Measurements from ENCODE around the gene MAP3K20. TPM values are rescaled to one million over a fixed set of nuclear protein-coding genes. Genes with fewer than 3 reads are reported as not detected.
"Not testable (repeated sequence)": the region's sequence is repeated elsewhere in the genome, so short reads cannot be mapped to it uniquely, and the experiment has no call there.

The MAP3K20 gene
- total RNA-seq, 2 experiments from 2014 or later = 15.6 to 16.0 TPM

- no peak overlapping the region for H3K27ac Mint-ChIP-seq
- no peaks in the 10 kb centered on the region for H3K36me3 Mint-ChIP-seq (ENCODE audit: low read depth)
- no peak overlapping the region for H3K4me3 Mint-ChIP-seq
- ATAC-seq (no peak), DNase-seq (no peak)
- ChIA-PET POLR2A (no interaction called here), CTCF (no interaction called here)
- no peaks in the 10 kb centered on the region for H3K27me3 Mint-ChIP-seq (ENCODE audit: low read depth)
- no peaks in the 10 kb centered on the region for H3K9me3 Mint-ChIP-seq (ENCODE audit: insufficient read depth)
- no peaks in the 10 kb centered on the region for H3K4me1 Mint-ChIP-seq (ENCODE audit: low read depth)
These were observed 176.9 kb downstream of the MAP3K20 start for GRCh38 chr2:173252581-173252980.

GRCh38 chr2:173254659-173255058 lies 179.0 kb downstream of the MAP3K20 start:
- DNase-seq = no peak
- Mint-ChIP-seq H3K9me3 (ENCODE audit: insufficient read depth) (no peaks in the 10 kb centered on the region), H3K4me3 (no peak overlapping the region), H3K4me1 (ENCODE audit: low read depth) (no peaks in the 10 kb centered on the region), H3K27me3 (ENCODE audit: low read depth) (no peaks in the 10 kb centered on the region), H3K27ac (no peak overlapping the region), H3K36me3 (ENCODE audit: low read depth) (no peaks in the 10 kb centered on the region)
- POLR2A ChIA-PET = no interaction called here
- CTCF ChIA-PET = no interaction called here
- ATAC-seq = no peak

GRCh38 chr2:173258701-173259100 lies 183.1 kb downstream of the MAP3K20 start:
- Mint-ChIP-seq H3K4me3 (no peak overlapping the region), H3K36me3 (ENCODE audit: low read depth) (peaks cover 12% of the 10 kb centered on the region), H3K9me3 (ENCODE audit: insufficient read depth) (no peaks in the 10 kb centered on the region), H3K4me1 (ENCODE audit: low read depth) (no peaks in the 10 kb centered on the region), H3K27me3 (ENCODE audit: low read depth) (no peaks in the 10 kb centered on the region), H3K27ac (no peak overlapping the region)
- ATAC-seq (no peak), DNase-seq (no peak)
- CTCF ChIA-PET = no interaction called here
- POLR2A ChIA-PET = no interaction called here

GRCh38 chr2:173262356-173262755 lies 186.7 kb downstream of the MAP3K20 start:
- H3K27me3 Mint-ChIP-seq (ENCODE audit: low read depth); H3K4me3 Mint-ChIP-seq; ATAC-seq; H3K9me3 Mint-ChIP-seq (ENCODE audit: insufficient read depth); CTCF ChIA-PET; DNase-seq; H3K27ac Mint-ChIP-seq: not testable (repeated sequence)
- peaks cover 23% of the 10 kb centered on the region for H3K36me3 Mint-ChIP-seq (ENCODE audit: low read depth)
- H3K4me1 Mint-ChIP-seq (ENCODE audit: low read depth) = peaks cover 12% of the 10 kb centered on the region
- POLR2A ChIA-PET = interaction anchor here (0.7 kb wide), 1 partner anchor 525 kb away, joined by 4 read pairs; no protein-coding TSS in a partner anchor

GRCh38 chr2:173264151-173264550 lies 188.5 kb downstream of the MAP3K20 start:
- Mint-ChIP-seq H3K4me1 (ENCODE audit: low read depth) (peaks cover 12% of the 10 kb centered on the region), H3K4me3 (peak overlapping the region; percentile 33), H3K27ac (peak overlapping the region; percentile 80), H3K27me3 (ENCODE audit: low read depth) (no peaks in the 10 kb centered on the region), H3K9me3 (ENCODE audit: insufficient read depth) (no peaks in the 10 kb centered on the region), H3K36me3 (ENCODE audit: low read depth) (peaks cover 23% of the 10 kb centered on the region)
- CTCF ChIA-PET = interaction anchor here (1.2 kb wide), 1 partner anchor 45 kb away, joined by 3 read pairs; no protein-coding TSS in a partner anchor
- no peak for ATAC-seq
- POLR2A ChIA-PET = no interaction called here
- DNase-seq = no peak

GRCh38 chr2:173264603-173265366 lies 189.1 kb downstream of the MAP3K20 start:
- peaks cover 12% of the 10 kb centered on the region for H3K4me1 Mint-ChIP-seq (ENCODE audit: low read depth)
- CTCF ChIA-PET = no interaction called here
- peak; percentile 79 for ATAC-seq
- DNase-seq = peak; percentile 50
- peak overlapping the region; percentile 80 for H3K27ac Mint-ChIP-seq
- H3K27me3 Mint-ChIP-seq (ENCODE audit: low read depth) = no peaks in the 10 kb centered on the region
- H3K9me3 Mint-ChIP-seq (ENCODE audit: insufficient read depth) = no peaks in the 10 kb centered on the region
- H3K36me3 Mint-ChIP-seq (ENCODE audit: low read depth) = peaks cover 23% of the 10 kb centered on the region
- peak overlapping the region; percentile 33 for H3K4me3 Mint-ChIP-seq
- POLR2A ChIA-PET = interaction anchor here (0.5 to 0.6 kb wide), 2 partner anchors 25 to 89 kb away, joined by 3 to 4 read pairs; no protein-coding TSS in a partner anchor

GRCh38 chr2:173271135-173271534 lies 195.5 kb downstream of the MAP3K20 start:
- Mint-ChIP-seq H3K27ac (no peak overlapping the region), H3K9me3 (ENCODE audit: insufficient read depth) (no peaks in the 10 kb centered on the region), H3K4me3 (no peak overlapping the region), H3K36me3 (ENCODE audit: low read depth) (peaks cover 3% of the 10 kb centered on the region), H3K4me1 (ENCODE audit: low read depth) (no peaks in the 10 kb centered on the region), H3K27me3 (ENCODE audit: low read depth) (no peaks in the 10 kb centered on the region)
- ChIA-PET CTCF (interaction anchor here (1.3 kb wide), 1 partner anchor 60 kb away, joined by 3 read pairs; no protein-coding TSS in a partner anchor), POLR2A (no interaction called here)
- no peak for ATAC-seq
- no peak for DNase-seq

- Mint-ChIP-seq H3K27me3 (ENCODE audit: low read depth) (no peaks in the 10 kb centered on the region), H3K4me1 (ENCODE audit: low read depth) (no peaks in the 10 kb centered on the region), H3K9me3 (ENCODE audit: insufficient read depth) (no peaks in the 10 kb centered on the region), H3K27ac (no peak overlapping the region), H3K4me3 (no peak overlapping the region), H3K36me3 (ENCODE audit: low read depth) (no peaks in the 10 kb centered on the region)
- ATAC-seq (no peak), DNase-seq (no peak)
- CTCF ChIA-PET = interaction anchor here (1.3 kb wide), 1 partner anchor 61 kb away, joined by 3 read pairs; no protein-coding TSS in a partner anchor
- POLR2A ChIA-PET = no interaction called here
These were observed 196.2 kb downstream of the MAP3K20 start for GRCh38 chr2:173271825-173272224.

GRCh38 chr2:173272849-173273248 lies 197.2 kb downstream of the MAP3K20 start:
- no peak overlapping the region for H3K27ac Mint-ChIP-seq
- no peaks in the 10 kb centered on the region for H3K4me1 Mint-ChIP-seq (ENCODE audit: low read depth)
- ChIA-PET CTCF (no interaction called here), POLR2A (no interaction called here)
- no peak overlapping the region for H3K4me3 Mint-ChIP-seq
- no peaks in the 10 kb centered on the region for H3K9me3 Mint-ChIP-seq (ENCODE audit: insufficient read depth)
- no peaks in the 10 kb centered on the region for H3K27me3 Mint-ChIP-seq (ENCODE audit: low read depth)
- DNase-seq = no peak
- no peaks in the 10 kb centered on the region for H3K36me3 Mint-ChIP-seq (ENCODE audit: low read depth)
- no peak for ATAC-seq

- no peaks in the 10 kb centered on the region for H3K4me1 Mint-ChIP-seq (ENCODE audit: low read depth)
- H3K27me3 Mint-ChIP-seq (ENCODE audit: low read depth) = peaks cover 5% of the 10 kb centered on the region
- ChIA-PET POLR2A (no interaction called here), CTCF (no interaction called here)
- no peaks in the 10 kb centered on the region for H3K9me3 Mint-ChIP-seq (ENCODE audit: insufficient read depth)
- no peak overlapping the region for H3K27ac Mint-ChIP-seq
- ATAC-seq (no peak), DNase-seq (no peak)
- H3K36me3 Mint-ChIP-seq (ENCODE audit: low read depth) = no peaks in the 10 kb centered on the region
- H3K4me3 Mint-ChIP-seq = no peak overlapping the region
These were observed 203.3 kb downstream of the MAP3K20 start for GRCh38 chr2:173278794-173279526.

- Mint-ChIP-seq H3K4me3 (no peak overlapping the region), H3K9me3 (ENCODE audit: insufficient read depth) (no peaks in the 10 kb centered on the region), H3K36me3 (ENCODE audit: low read depth) (no peaks in the 10 kb centered on the region), H3K4me1 (ENCODE audit: low read depth) (no peaks in the 10 kb centered on the region), H3K27me3 (ENCODE audit: low read depth) (peaks cover 5% of the 10 kb centered on the region), H3K27ac (no peak overlapping the region)
- POLR2A ChIA-PET = no interaction called here
- CTCF ChIA-PET = interaction anchor here (1.3 kb wide), 1 partner anchor 70 kb away, joined by 3 read pairs; no protein-coding TSS in a partner anchor
- ATAC-seq (no peak), DNase-seq (no peak)
These were observed 203.9 kb downstream of the MAP3K20 start for GRCh38 chr2:173279527-173279868.

- H3K9me3 Mint-ChIP-seq (ENCODE audit: insufficient read depth) = no peaks in the 10 kb centered on the region
- H3K4me1 Mint-ChIP-seq (ENCODE audit: low read depth) = no peaks in the 10 kb centered on the region
- ChIA-PET CTCF (interaction anchor here (1.3 kb wide), 1 partner anchor 71 kb away, joined by 3 read pairs; no protein-coding TSS in a partner anchor), POLR2A (no interaction called here)
- DNase-seq = no peak
- H3K27ac Mint-ChIP-seq = no peak overlapping the region
- H3K4me3 Mint-ChIP-seq = no peak overlapping the region
- no peaks in the 10 kb centered on the region for H3K36me3 Mint-ChIP-seq (ENCODE audit: low read depth)
- H3K27me3 Mint-ChIP-seq (ENCODE audit: low read depth) = peaks cover 5% of the 10 kb centered on the region
- ATAC-seq = no peak
These were observed 205.2 kb downstream of the MAP3K20 start for GRCh38 chr2:173280853-173281252.

All from activated CD8-positive, alpha-beta T cell treated with anti-CD3 and anti-CD28 coated beads, Interleukin-2, amount 10 ng/mL, durations not matched to agents 7 days and 5 days (primary cell).